SK-N-SH (cell line): Measurements from ENCODE around the gene CPSF3. TPM values are rescaled to one million over a fixed set of nuclear protein-coding genes. Genes with fewer than 3 reads are reported as not detected.

Experiments
- CTCF ChIA-PET: fragments of 300-600, 350-600 bp; formaldehyde crosslinking; extraction: SDS; loops from one replicate; lab custom pipeline; 2021; lab: Yijun Ruan, JAX
- POLR2A ChIA-PET: fragments of 350-600 bp; sonication (Branson Sonifier 250); formaldehyde crosslinking; extraction: SDS; loops from one replicate; lab custom pipeline; 2020; ENCODE audit warnings: antibody characterized with exemption, inconsistent platforms; lab: Yijun Ruan, JAX
- DNase-seq: peaks from one replicate; pipeline ENCODE4 v3.0.0; 2012
- H2AFZ ChIP-seq: fragments of 200-600 bp; sonication (generic); 2 replicates; pipeline ENCODE4 v1.8.1; 2016; ENCODE audit warnings: antibody characterized with exemption, mild to moderate bottlenecking, low read depth
- H3F3A ChIP-seq: fragments of 200-600 bp; sonication (generic); replicated peaks from 2 replicates; pipeline ENCODE3; 2016; ENCODE audit warnings: antibody characterized with exemption, mild to moderate bottlenecking; ENCODE audit not compliant: insufficient read depth
- H3K27ac ChIP-seq, 2 experiments: fragments of 200-500 bp in 1 of 2; fragments of 200-600 bp in 1 of 2; sonication (Bioruptor generic) in 1 of 2; sonication (generic), shearing (Covaris generic) in 1 of 2; 2 replicates each; pipeline versions ENCODE4 v1.5.1 to v1.6.1; 2014 to 2016; ENCODE audit warnings: low read depth in 2 of 2, inconsistent platforms in 1 of 2, low read length in 1 of 2, mild to moderate bottlenecking in 1 of 2, mixed read lengths in 1 of 2
- H3K27me3 ChIP-seq: fragments of 200-600 bp; sonication (generic), shearing (Covaris generic); 2 replicates; pipeline ENCODE4 v1.6.1; 2016; ENCODE audit warnings: mixed run types; ENCODE audit not compliant: insufficient read depth
- H3K36me3 ChIP-seq, 2 experiments: fragments of 200-500 bp in 1 of 2; fragments of 200-600 bp in 1 of 2; sonication (Bioruptor generic) in 1 of 2; sonication (generic) in 1 of 2; replicated peaks in 1 of 2; 2 replicates each; pipeline versions ENCODE3 to v1.5.1; 2014 to 2016; ENCODE audit warnings: low read length in 1 of 2, mild to moderate bottlenecking in 1 of 2; ENCODE audit not compliant: insufficient read depth in 2 of 2, control insufficient read depth in 1 of 2
- H3K4me1 ChIP-seq, 2 experiments: fragments of 200-500 bp in 1 of 2; fragments of 200-600 bp in 1 of 2; sonication (Bioruptor generic) in 1 of 2; sonication (generic), shearing (Covaris generic) in 1 of 2; 2 replicates each; pipeline versions ENCODE4 v1.5.1 to v1.6.1; 2014 to 2016; ENCODE audit warnings: low read depth in 1 of 2, low read length in 1 of 2, mixed run types in 1 of 2; ENCODE audit not compliant: insufficient read depth in 2 of 2, control insufficient read depth in 1 of 2
- H3K4me2 ChIP-seq: fragments of 200-600 bp; sonication (generic), shearing (Covaris generic); 2 replicates; pipeline ENCODE4 v1.6.1; 2017; ENCODE audit warnings: mixed run types
- H3K4me3 ChIP-seq, 2 experiments: fragments of 200-500 bp in 1 of 2; fragments of 200-600 bp in 1 of 2; sonication (Bioruptor generic) in 1 of 2; sonication (generic), shearing (Covaris generic) in 1 of 2; 2 replicates each; pipeline versions ENCODE4 v1.5.1 to v1.8.1; 2014 to 2016; ENCODE audit warnings: low read depth in 2 of 2, inconsistent platforms in 1 of 2, low read length in 1 of 2, mild to moderate bottlenecking in 1 of 2, mixed read lengths in 1 of 2, moderate library complexity in 1 of 2
- H3K79me2 ChIP-seq: fragments of 200-600 bp; sonication (generic); 2 replicates; pipeline ENCODE4 v1.8.1; 2017; ENCODE audit warnings: mild to moderate bottlenecking; ENCODE audit not compliant: insufficient read depth
- H3K9ac ChIP-seq: fragments of 200-600 bp; sonication (generic); 2 replicates; pipeline ENCODE4 v1.6.1; 2017; ENCODE audit warnings: mixed run types
- H3K9me2 ChIP-seq: fragments of 200-600 bp; sonication (generic); 2 replicates; pipeline ENCODE4 v1.6.1; 2017; ENCODE audit warnings: mixed run types
- H3K9me3 ChIP-seq: fragments of 200-600 bp; sonication (generic); 2 replicates; pipeline ENCODE4 v1.6.1; 2017; ENCODE audit warnings: mixed run types, mild to moderate bottlenecking, moderate library complexity
- H4K20me1 ChIP-seq: fragments of 200-600 bp; sonication (generic); 2 replicates; pipeline ENCODE4 v1.6.1; 2017; ENCODE audit warnings: mild to moderate bottlenecking, mixed run types; ENCODE audit not compliant: insufficient read depth
- CHD2 ChIP-seq: fragments of 150-350 bp; IDR thresholded peaks from 2 replicates; pipeline ENCODE4 v1.6.1; 2018; ENCODE audit warnings: low read length; ENCODE audit not compliant: partially characterized antibody
- CTCF ChIP-seq: fragments of 200-600 bp; sonication (generic); IDR thresholded peaks from 2 replicates; pipeline ENCODE4 v1.6.1; 2017; ENCODE audit warnings: antibody characterized with exemption, mild to moderate bottlenecking, moderate library complexity
- ELF1 ChIP-seq: IDR thresholded peaks from 2 replicates; pipeline ENCODE4 v1.4.0; 2012
- EP300 ChIP-seq, 2 experiments: IDR thresholded peaks; 2 replicates each; pipeline versions ENCODE4 v1.4.0 to v1.6.1; 2012; ENCODE audit warnings: borderline replicate concordance in 1 of 2, low read depth in 1 of 2, low read length in 1 of 2
- EZH2phosphoT487 ChIP-seq: fragments of 200-600 bp; sonication (generic); IDR thresholded peaks from 2 replicates; pipeline ENCODE4 v1.6.1; 2017; ENCODE audit warnings: low read depth, mixed run types, mild to moderate bottlenecking, antibody characterized with exemption, moderate library complexity, borderline replicate concordance
- FOSL2 ChIP-seq: IDR thresholded peaks from 2 replicates; pipeline ENCODE4 v1.4.0; 2012; ENCODE audit warnings: low read depth, mild to moderate bottlenecking, moderate library complexity, borderline replicate concordance
- MAX ChIP-seq: IDR thresholded peaks from 2 replicates; pipeline ENCODE4 v1.4.0; 2012; ENCODE audit warnings: low read depth
- MEF2A ChIP-seq: IDR thresholded peaks from 2 replicates; pipeline ENCODE4 v1.4.0; 2012; ENCODE audit warnings: low read depth, borderline replicate concordance
- NFIC ChIP-seq: IDR thresholded peaks from 2 replicates; pipeline ENCODE4 v1.4.0; 2012; ENCODE audit warnings: borderline replicate concordance
- POLR2AphosphoS5 ChIP-seq: IDR thresholded peaks from 2 replicates; pipeline ENCODE4 v1.6.1; 2012; ENCODE audit warnings: low read depth, low read length
- RAD21 ChIP-seq: IDR thresholded peaks from 2 replicates; pipeline ENCODE4 v1.6.1; 2012; ENCODE audit warnings: mild to moderate bottlenecking, low read length
- RCOR1 ChIP-seq: fragments of 150-350 bp; IDR thresholded peaks from 2 replicates; pipeline ENCODE4 v1.6.1; 2017; ENCODE audit warnings: antibody characterized with exemption, low read length
- RFX5 ChIP-seq: IDR thresholded peaks from 2 replicates; pipeline ENCODE4 v1.6.1; 2012; ENCODE audit warnings: mild to moderate bottlenecking, improper control_type of control experiment, low read length
- RXRA ChIP-seq: IDR thresholded peaks from 2 replicates; pipeline ENCODE4 v1.4.0; 2012; ENCODE audit warnings: low read depth, mild to moderate bottlenecking, borderline replicate concordance
- SIN3A ChIP-seq: IDR thresholded peaks from 2 replicates; pipeline ENCODE4 v1.6.1; 2012; ENCODE audit warnings: low read depth, mild to moderate bottlenecking, low read length, moderate library complexity, borderline replicate concordance
- TAF1 ChIP-seq: IDR thresholded peaks from 2 replicates; pipeline ENCODE4 v1.6.1; 2012; ENCODE audit warnings: low read depth, mild to moderate bottlenecking, low read length, moderate library complexity, borderline replicate concordance
- TEAD4 ChIP-seq: IDR thresholded peaks from 2 replicates; pipeline ENCODE4 v1.4.0; 2012; ENCODE audit warnings: mild to moderate bottlenecking, borderline replicate concordance; ENCODE audit not compliant: insufficient read depth
- USF2 ChIP-seq: fragments of 150-350 bp; IDR thresholded peaks from 2 replicates; pipeline ENCODE4 v1.6.1; 2017; ENCODE audit warnings: antibody characterized with exemption, low read length, low read depth, borderline replicate concordance
- YY1 ChIP-seq: IDR thresholded peaks from 2 replicates; pipeline ENCODE4 v1.4.0; 2012; ENCODE audit warnings: low read depth, mild to moderate bottlenecking
- ZBTB33 ChIP-seq: IDR thresholded peaks from 2 replicates; pipeline ENCODE4 v1.4.0; 2012; ENCODE audit warnings: low read depth, borderline replicate concordance
- WGBS: methylation state at CpG from one replicate; pipeline ENCODE4 v1.1.6; 2017; ENCODE audit warnings: low lambda C conversion rate; 5-methylcytosine and 5-hydroxymethylcytosine counted together
- polyA plus RNA-seq, 3 experiments: library from polyadenylated mRNA; depleted of rRNA; stranded (reverse); fragments of >200 nt; gene quantifications; 2 replicates each; pipeline ENCODE4 v1.2.3, GENCODE V29; 2012

Gene CPSF3
- polyA plus RNA-seq, 1 of the 3 experiments (the other 2 are of a cell fraction): 34.2 TPM

GRCh38 chr2:9451231-9451630, 27.8 kb downstream of the CPSF3 start:
- TF ChIP-seq TEAD4: no peak
- TF ChIP-seq CTCF: no peak
- no peak for TF ChIP-seq RXRA
- TF ChIP-seq MEF2A: no peak
- no peak for TF ChIP-seq CHD2
- no peak for TF ChIP-seq ZBTB33
- TF ChIP-seq FOSL2: no peak
- 94% methylated on average over 1 of the region's 1 CpG for WGBS
- no peaks in the 10 kb centered on the region for H3K79me2 ChIP-seq
- H3K4me1 ChIP-seq: no peaks in the 10 kb centered on the region
- peaks cover 36 to 69% of the 10 kb centered on the region in 2 experiments for H3K36me3 ChIP-seq
- no peaks in the 10 kb centered on the region for H3K9me3 ChIP-seq
- no peak overlapping the region for H3K4me3 ChIP-seq
- H3K9ac ChIP-seq: no peak overlapping the region
- DNase-seq: no peak
- no peak overlapping the region for H2AFZ ChIP-seq
- no peaks in the 10 kb centered on the region for H3K9me2 ChIP-seq
- H3K4me2 ChIP-seq: no peak overlapping the region
- no peaks in the 10 kb centered on the region for H3K27me3 ChIP-seq
- H3K27ac ChIP-seq: no peak overlapping the region
- ChIA-PET CTCF (interaction anchor here (0.7 to 1.2 kb wide), 2 partner anchors 10 to 16 kb away, joined by 3 read pairs; no protein-coding TSS in a partner anchor), POLR2A (no interaction called here)
- no peaks in the 10 kb centered on the region for H4K20me1 ChIP-seq
- peaks cover 5% of the 10 kb centered on the region for H3F3A ChIP-seq

GRCh38 chr2:9460441-9461017, 37.1 kb downstream of the CPSF3 start:
- Histone ChIP-seq H3K27ac (no peak overlapping the region), H2AFZ (no peak overlapping the region), H4K20me1 (no peaks in the 10 kb centered on the region), H3F3A (peaks cover 4% of the 10 kb centered on the region), H3K79me2 (no peaks in the 10 kb centered on the region), H3K9me3 (no peaks in the 10 kb centered on the region), H3K9ac (no peak overlapping the region), H3K36me3 (peaks cover 49 to 63% of the 10 kb centered on the region in 2 experiments), H3K4me3 (no peak overlapping the region), H3K27me3 (no peaks in the 10 kb centered on the region), H3K9me2 (no peaks in the 10 kb centered on the region), H3K4me1 (no peaks in the 10 kb centered on the region; a peak in 1 of 4 replicates), H3K4me2 (no peak overlapping the region)
- ChIA-PET POLR2A (no interaction called here), CTCF (interaction anchor here (0.7 kb wide), 1 partner anchor 697 kb away, joined by 3 read pairs; no protein-coding TSS in a partner anchor)
- 99% methylated on average over 3 of the region's 3 CpGs for WGBS
- no peak for DNase-seq
- TF ChIP-seq POLR2AphosphoS5 (no peak), YY1 (no peak), SIN3A (no peak), FOSL2 (no peak), RXRA (no peak), MAX (no peak), NFIC (no peak), CHD2 (no peak), EZH2phosphoT487 (no peak), CTCF (no peak), RFX5 (no peak), USF2 (no peak), MEF2A (no peak), TAF1 (no peak), RCOR1 (no peak), ELF1 (no peak), RAD21 (no peak), EP300 (IDR thresholded peaks at IDR 0.05; ENCODE audit: borderline replicate concordance in 1 of 2, low read depth in 1 of 2, low read length in 1 of 2) (no peak)
